Measurements from ENCODE around the gene KLK10. TPM values are rescaled to one million over a fixed set of nuclear protein-coding genes. Genes with fewer than 3 reads are reported as not detected.

The KLK10 gene
- total RNA-seq, 1 experiment from 2014 or later, result 3.2 TPM

DNA sequence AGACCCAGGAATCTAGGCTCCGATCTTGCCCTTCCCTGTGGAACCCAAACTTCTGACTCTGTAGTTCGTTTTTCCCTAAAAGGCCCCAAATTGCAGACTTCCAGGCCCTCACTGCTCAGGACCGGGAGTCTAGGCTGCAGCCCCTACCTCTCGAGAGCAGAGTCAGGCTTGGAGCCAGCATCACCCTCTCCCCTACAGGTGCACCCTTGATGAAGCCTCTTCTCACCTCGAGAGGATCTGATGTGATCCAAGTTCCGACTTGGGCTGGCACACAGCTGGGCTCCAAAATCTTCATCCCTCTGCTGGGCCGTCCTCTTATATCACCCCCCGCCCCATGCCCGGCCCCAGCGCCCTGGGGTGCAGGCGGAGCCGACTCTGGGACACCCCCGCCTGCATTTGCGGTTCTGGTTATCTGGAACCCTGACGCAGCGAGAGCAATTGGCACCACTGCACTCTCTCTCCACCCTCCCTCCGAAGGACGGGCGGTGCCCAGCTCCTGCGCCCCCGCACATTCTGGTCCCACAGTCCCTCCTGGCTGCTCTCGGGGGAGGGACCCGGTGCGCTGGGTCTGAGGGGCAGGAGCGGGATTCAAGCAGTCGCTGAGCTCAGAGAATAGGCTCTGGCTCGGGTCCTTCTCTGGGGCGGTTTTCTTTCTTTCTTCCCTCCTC, 35.8 kb downstream of the KLK10 start, which contains the start of gene KLK7:
Gene KLK7 (minus strand): TSS at position 293 of the 668 bp plus-strand sequence. CDS start 1,518 bp downstream, outside the sequence.
- Mint-ChIP-seq H3K4me1 (peaks cover 14% of the 10 kb centered on the region), H3K36me3 (no peaks in the 10 kb centered on the region), H3K9me3 (peaks cover 3% of the 10 kb centered on the region; the same call in 1 of the 2 replicates), H3K4me3 (peak within 1 kb of the TSS; percentile 65), H3K27me3 (ENCODE audit: low read depth) (peaks cover 70% of the 10 kb centered on the region), H3K27ac (no peak within 1 kb of the TSS)
- ATAC-seq, result peak; percentile 61
- ChIA-PET CTCF (interaction anchor here (0.6 to 1.2 kb wide), 6 partner anchors 19 to 111 kb away, joined by 3 to 10 read pairs (median 4); no protein-coding TSS in a partner anchor), POLR2A (no interaction called here)
- TF ChIP-seq, protein P1, sequence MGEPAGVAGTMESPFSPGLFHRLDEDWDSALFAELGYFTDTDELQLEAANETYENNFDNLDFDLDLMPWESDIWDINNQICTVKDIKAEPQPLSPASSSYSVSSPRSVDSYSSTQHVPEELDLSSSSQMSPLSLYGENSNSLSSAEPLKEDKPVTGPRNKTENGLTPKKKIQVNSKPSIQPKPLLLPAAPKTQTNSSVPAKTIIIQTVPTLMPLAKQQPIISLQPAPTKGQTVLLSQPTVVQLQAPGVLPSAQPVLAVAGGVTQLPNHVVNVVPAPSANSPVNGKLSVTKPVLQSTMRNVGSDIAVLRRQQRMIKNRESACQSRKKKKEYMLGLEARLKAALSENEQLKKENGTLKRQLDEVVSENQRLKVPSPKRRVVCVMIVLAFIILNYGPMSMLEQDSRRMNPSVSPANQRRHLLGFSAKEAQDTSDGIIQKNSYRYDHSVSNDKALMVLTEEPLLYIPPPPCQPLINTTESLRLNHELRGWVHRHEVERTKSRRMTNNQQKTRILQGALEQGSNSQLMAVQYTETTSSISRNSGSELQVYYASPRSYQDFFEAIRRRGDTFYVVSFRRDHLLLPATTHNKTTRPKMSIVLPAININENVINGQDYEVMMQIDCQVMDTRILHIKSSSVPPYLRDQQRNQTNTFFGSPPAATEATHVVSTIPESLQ (CRISPR knock-in tag; IDR thresholded peaks at IDR 0.05), result no peak
- TF ChIP-seq, protein P2, sequence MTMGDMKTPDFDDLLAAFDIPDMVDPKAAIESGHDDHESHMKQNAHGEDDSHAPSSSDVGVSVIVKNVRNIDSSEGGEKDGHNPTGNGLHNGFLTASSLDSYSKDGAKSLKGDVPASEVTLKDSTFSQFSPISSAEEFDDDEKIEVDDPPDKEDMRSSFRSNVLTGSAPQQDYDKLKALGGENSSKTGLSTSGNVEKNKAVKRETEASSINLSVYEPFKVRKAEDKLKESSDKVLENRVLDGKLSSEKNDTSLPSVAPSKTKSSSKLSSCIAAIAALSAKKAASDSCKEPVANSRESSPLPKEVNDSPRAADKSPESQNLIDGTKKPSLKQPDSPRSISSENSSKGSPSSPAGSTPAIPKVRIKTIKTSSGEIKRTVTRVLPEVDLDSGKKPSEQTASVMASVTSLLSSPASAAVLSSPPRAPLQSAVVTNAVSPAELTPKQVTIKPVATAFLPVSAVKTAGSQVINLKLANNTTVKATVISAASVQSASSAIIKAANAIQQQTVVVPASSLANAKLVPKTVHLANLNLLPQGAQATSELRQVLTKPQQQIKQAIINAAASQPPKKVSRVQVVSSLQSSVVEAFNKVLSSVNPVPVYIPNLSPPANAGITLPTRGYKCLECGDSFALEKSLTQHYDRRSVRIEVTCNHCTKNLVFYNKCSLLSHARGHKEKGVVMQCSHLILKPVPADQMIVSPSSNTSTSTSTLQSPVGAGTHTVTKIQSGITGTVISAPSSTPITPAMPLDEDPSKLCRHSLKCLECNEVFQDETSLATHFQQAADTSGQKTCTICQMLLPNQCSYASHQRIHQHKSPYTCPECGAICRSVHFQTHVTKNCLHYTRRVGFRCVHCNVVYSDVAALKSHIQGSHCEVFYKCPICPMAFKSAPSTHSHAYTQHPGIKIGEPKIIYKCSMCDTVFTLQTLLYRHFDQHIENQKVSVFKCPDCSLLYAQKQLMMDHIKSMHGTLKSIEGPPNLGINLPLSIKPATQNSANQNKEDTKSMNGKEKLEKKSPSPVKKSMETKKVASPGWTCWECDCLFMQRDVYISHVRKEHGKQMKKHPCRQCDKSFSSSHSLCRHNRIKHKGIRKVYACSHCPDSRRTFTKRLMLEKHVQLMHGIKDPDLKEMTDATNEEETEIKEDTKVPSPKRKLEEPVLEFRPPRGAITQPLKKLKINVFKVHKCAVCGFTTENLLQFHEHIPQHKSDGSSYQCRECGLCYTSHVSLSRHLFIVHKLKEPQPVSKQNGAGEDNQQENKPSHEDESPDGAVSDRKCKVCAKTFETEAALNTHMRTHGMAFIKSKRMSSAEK (CRISPR knock-in tag; IDR thresholded peaks at IDR 0.05; ENCODE audit: borderline replicate concordance), result no peak
- TF ChIP-seq NR1H2 (CRISPR knock-in tag; IDR thresholded peaks at IDR 0.05), result no peak
- TF ChIP-seq, protein P3, sequence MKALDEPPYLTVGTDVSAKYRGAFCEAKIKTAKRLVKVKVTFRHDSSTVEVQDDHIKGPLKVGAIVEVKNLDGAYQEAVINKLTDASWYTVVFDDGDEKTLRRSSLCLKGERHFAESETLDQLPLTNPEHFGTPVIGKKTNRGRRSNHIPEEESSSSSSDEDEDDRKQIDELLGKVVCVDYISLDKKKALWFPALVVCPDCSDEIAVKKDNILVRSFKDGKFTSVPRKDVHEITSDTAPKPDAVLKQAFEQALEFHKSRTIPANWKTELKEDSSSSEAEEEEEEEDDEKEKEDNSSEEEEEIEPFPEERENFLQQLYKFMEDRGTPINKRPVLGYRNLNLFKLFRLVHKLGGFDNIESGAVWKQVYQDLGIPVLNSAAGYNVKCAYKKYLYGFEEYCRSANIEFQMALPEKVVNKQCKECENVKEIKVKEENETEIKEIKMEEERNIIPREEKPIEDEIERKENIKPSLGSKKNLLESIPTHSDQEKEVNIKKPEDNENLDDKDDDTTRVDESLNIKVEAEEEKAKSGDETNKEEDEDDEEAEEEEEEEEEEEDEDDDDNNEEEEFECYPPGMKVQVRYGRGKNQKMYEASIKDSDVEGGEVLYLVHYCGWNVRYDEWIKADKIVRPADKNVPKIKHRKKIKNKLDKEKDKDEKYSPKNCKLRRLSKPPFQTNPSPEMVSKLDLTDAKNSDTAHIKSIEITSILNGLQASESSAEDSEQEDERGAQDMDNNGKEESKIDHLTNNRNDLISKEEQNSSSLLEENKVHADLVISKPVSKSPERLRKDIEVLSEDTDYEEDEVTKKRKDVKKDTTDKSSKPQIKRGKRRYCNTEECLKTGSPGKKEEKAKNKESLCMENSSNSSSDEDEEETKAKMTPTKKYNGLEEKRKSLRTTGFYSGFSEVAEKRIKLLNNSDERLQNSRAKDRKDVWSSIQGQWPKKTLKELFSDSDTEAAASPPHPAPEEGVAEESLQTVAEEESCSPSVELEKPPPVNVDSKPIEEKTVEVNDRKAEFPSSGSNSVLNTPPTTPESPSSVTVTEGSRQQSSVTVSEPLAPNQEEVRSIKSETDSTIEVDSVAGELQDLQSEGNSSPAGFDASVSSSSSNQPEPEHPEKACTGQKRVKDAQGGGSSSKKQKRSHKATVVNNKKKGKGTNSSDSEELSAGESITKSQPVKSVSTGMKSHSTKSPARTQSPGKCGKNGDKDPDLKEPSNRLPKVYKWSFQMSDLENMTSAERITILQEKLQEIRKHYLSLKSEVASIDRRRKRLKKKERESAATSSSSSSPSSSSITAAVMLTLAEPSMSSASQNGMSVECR (CRISPR knock-in tag; IDR thresholded peaks at IDR 0.05; ENCODE audit: borderline replicate concordance), result no peak
- no peak for TF ChIP-seq HMGA2 (CRISPR knock-in tag; IDR thresholded peaks at IDR 0.05)
- no peak for DNase-seq (ENCODE audit: low spot score)

DNA sequence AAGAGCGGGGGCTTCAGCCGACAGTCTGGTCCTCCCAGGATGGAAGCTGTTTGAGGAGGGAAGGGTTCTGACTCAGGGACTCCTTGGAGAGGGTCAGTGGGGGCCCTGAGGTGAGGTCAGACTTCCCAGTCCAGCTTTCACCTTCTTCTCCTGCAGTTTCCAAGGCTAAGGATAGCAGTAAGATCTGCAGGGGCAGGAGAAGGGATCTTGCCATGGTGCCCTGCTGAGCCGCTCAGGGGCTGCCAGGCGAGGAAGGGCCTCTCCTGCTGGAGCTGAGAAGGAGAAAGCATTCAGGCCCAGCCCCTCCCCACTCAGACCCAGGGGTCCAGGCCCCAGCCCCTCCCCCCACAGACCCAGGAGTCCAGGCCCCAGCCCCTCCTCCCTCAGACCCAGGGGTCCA, 37.3 kb downstream of the KLK10 start:
- ChIA-PET POLR2A (no interaction called here), CTCF (interaction anchor here (1.6 kb wide), 1 partner anchor 35 kb away, joined by 5 read pairs; no protein-coding TSS in a partner anchor)
- H3K4me1 Mint-ChIP-seq, result peaks cover 29% of the 10 kb centered on the region
- peaks cover 54% of the 10 kb centered on the region for H3K27me3 Mint-ChIP-seq (ENCODE audit: low read depth)
- ATAC-seq (no peak), DNase-seq (ENCODE audit: low spot score) (no peak)
- peaks cover 6% of the 10 kb centered on the region for H3K9me3 Mint-ChIP-seq
- H3K36me3 Mint-ChIP-seq, result no peaks in the 10 kb centered on the region
- H3K4me3 Mint-ChIP-seq, result no peak overlapping the region
- no peak overlapping the region for H3K27ac Mint-ChIP-seq
- TF ChIP-seq FOXK1 (CRISPR knock-in tag; IDR thresholded peaks at IDR 0.05), result no peak
- TF ChIP-seq, protein P4, sequence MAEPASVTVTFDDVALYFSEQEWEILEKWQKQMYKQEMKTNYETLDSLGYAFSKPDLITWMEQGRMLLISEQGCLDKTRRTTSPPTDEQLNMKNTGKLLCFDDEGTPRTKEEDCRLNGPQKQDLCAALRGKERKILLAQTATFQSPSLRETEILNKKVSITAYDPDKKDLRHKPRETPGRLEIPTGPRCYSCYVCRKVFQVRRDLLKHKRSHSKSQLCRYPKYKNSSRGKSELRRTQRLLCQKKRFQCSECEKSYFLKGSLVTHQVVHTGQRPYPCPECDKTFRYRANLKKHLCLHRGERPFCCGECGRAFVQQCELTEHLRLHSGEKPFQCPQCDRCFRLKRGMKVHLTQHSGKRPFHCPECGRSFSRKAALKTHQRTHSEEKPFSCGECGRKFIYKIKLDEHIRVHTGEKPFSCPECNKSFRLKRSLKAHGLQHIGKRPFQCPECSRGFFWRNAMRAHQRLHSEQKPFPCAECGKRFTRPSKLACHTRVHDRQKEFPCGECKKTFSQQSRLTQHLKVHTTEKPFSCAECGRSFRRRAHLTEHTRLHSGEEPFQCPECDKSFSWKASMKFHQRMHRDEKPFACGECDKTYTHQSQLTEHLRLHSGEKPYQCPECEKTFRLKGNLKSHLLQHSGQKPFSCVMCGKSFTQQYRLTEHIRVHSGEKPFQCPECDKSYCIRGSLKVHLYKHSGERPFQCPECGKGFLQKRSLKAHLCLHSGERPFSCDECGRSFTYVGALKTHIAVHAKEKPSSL (CRISPR knock-in tag; conservative IDR thresholded peaks at IDR 0.05), result no peak
- 0 out of 2 replicates have a peak, but pooled peaks have one; percentile 54 for TF ChIP-seq ZNF121 (CRISPR knock-in tag; IDR thresholded peaks at IDR 0.05)

All from WTC11 (cell line).